HepG2 (cell line): ENCODE data around the gene CTXN1. TPM values are rescaled to one million over a fixed set of nuclear protein-coding genes. Genes with fewer than 3 reads are reported as not detected.

ENCODE experiments used
- HMG20B ChIP-seq: conservative IDR thresholded peaks from 2 replicates; pipeline ENCODE4 v1.6.1; 2016; ENCODE audit warnings: missing genetic modification reagents, missing compliant biosample characterization
- HNRNPL ChIP-seq: fragments of 200-400 bp; formaldehyde crosslinking; IDR thresholded peaks from 2 replicates; pipeline ENCODE4 v1.6.1; 2017; ENCODE audit warnings: mild to moderate bottlenecking, low read depth, low read length
- KDM3A ChIP-seq: IDR thresholded peaks from 2 replicates; pipeline ENCODE4 v1.6.1; 2018; ENCODE audit warnings: low read depth, missing compliant biosample characterization
- MAF1 ChIP-seq: sonication (generic); formaldehyde crosslinking; IDR thresholded peaks from 2 replicates; pipeline ENCODE4 v1.5.0; 2020; ENCODE audit warnings: missing genetic modification reagents, borderline replicate concordance
- NAIF1 ChIP-seq: sonication (generic); formaldehyde crosslinking; IDR thresholded peaks from 2 replicates; pipeline ENCODE4 v1.5.0; 2020; ENCODE audit warnings: mild to moderate bottlenecking, missing genetic modification reagents, borderline replicate concordance
- POLR2G ChIP-seq: fragments of 200-400 bp; formaldehyde crosslinking; IDR thresholded peaks from 2 replicates; pipeline ENCODE4 v1.6.1; 2018; ENCODE audit warnings: mild to moderate bottlenecking, low read depth, low read length, moderate library complexity
- RAD51 ChIP-seq: fragments of 450-650 bp; IDR thresholded peaks from 2 replicates; pipeline ENCODE4 v1.6.1; 2016; ENCODE audit warnings: borderline replicate concordance
- RXRA ChIP-seq: sonication (generic); formaldehyde crosslinking; IDR thresholded peaks from 2 replicates; pipeline ENCODE4 v1.5.1; 2020; ENCODE audit warnings: missing genetic modification reagents
- RXRB ChIP-seq: IDR thresholded peaks from 2 replicates; pipeline ENCODE4 v1.6.1; 2016; ENCODE audit warnings: borderline replicate concordance, missing genetic modification reagents, missing compliant biosample characterization
- SAP130 ChIP-seq: IDR thresholded peaks from 2 replicates; pipeline ENCODE4 v1.6.1; 2016; ENCODE audit warnings: low read depth
- SUZ12 ChIP-seq: fragments of 150-350 bp; IDR thresholded peaks from 2 replicates; pipeline ENCODE4 v1.6.1; 2014; ENCODE audit warnings: low read depth, low read length
- U2AF1 ChIP-seq: fragments of 200-400 bp; formaldehyde crosslinking; optimal IDR thresholded peaks from 2 replicates; pipeline ENCODE3; 2017; ENCODE audit warnings: mild to moderate bottlenecking, low read depth, low read length
- ZBTB8A ChIP-seq: sonication (generic); formaldehyde crosslinking; IDR thresholded peaks from 2 replicates; pipeline ENCODE4 v1.4.0; 2020; ENCODE audit warnings: mild to moderate bottlenecking, low read depth, missing genetic modification reagents, borderline replicate concordance
- ZC3H13 ChIP-seq: sonication (generic); formaldehyde crosslinking; IDR thresholded peaks from 2 replicates; pipeline ENCODE4 v1.8.1; 2023; ENCODE audit warnings: mild to moderate bottlenecking, missing genetic modification reagents, moderate library complexity
- ZIK1 ChIP-seq: sonication (generic); formaldehyde crosslinking; IDR thresholded peaks from 2 replicates; pipeline ENCODE4 v1.5.0; 2020; ENCODE audit warnings: mild to moderate bottlenecking, low read depth, missing genetic modification reagents, borderline replicate concordance
- ZKSCAN1 ChIP-seq: fragments of 150-350 bp; IDR thresholded peaks from 2 replicates; pipeline ENCODE4 v1.6.1; 2014; ENCODE audit warnings: low read length
- ZNF296 ChIP-seq: sonication (generic); formaldehyde crosslinking; conservative IDR thresholded peaks from 2 replicates; pipeline ENCODE4 v1.5.0; 2020; ENCODE audit warnings: mild to moderate bottlenecking, missing genetic modification reagents
- ZNF672 ChIP-seq: sonication (generic); formaldehyde crosslinking; IDR thresholded peaks from 2 replicates; pipeline ENCODE4 v1.8.1; 2022; ENCODE audit warnings: missing genetic modification reagents
- ZNF766 ChIP-seq: sonication (generic); formaldehyde crosslinking; IDR thresholded peaks from 2 replicates; pipeline ENCODE4 v1.5.0; 2020; ENCODE audit warnings: missing genetic modification reagents, borderline replicate concordance
- polyA plus RNA-seq, 8 experiments: library from polyadenylated mRNA; depleted of rRNA in 3 of 8; stranded (reverse) in 7 of 8; unstranded in 1 of 8; fragments of >200 nt; fragmentation: Illumina TruSeq in 4 of 8; extraction: Trizol in 4 of 8; gene quantifications; 2 replicates each; pipeline versions ENCODE4 v1.2.1 to v1.2.3, GENCODE V29; 2011 to 2016; ENCODE audit warnings: low read depth in 4 of 8, missing spikeins in 1 of 8, mixed read lengths in 1 of 8; ENCODE audit not compliant: insufficient read depth in 1 of 8
- total RNA-seq, 5 experiments: library from RNA; depleted of rRNA; stranded (reverse); fragments of >200 nt; fragmentation: Illumina TruSeq; extraction: Trizol; gene quantifications; 2 replicates each; pipeline ENCODE4 v1.2.3, GENCODE V29; 2016; ENCODE audit warnings: low read depth in 1 of 5
- TF ChIP-seq, protein P1 (sequence below): sonication (generic); formaldehyde crosslinking; IDR thresholded peaks from 2 replicates; pipeline ENCODE4 v1.4.0; 2020; ENCODE audit warnings: missing genetic modification reagents, borderline replicate concordance
- TF ChIP-seq, protein P2 (sequence below): sonication (generic); formaldehyde crosslinking; IDR thresholded peaks from 2 replicates; pipeline ENCODE4 v1.4.0; 2020; ENCODE audit warnings: missing genetic modification reagents
- TF ChIP-seq, protein P3 (sequence below): IDR thresholded peaks from 2 replicates; pipeline ENCODE4 v1.4.0; 2020; ENCODE audit warnings: mild to moderate bottlenecking, missing genetic modification reagents
- TF ChIP-seq, protein P4 (sequence below): IDR thresholded peaks from 2 replicates; pipeline ENCODE4 v1.6.1; 2016; ENCODE audit warnings: mild to moderate bottlenecking, missing biosample characterization, missing genetic modification reagents
- TF ChIP-seq, protein P5 (sequence below): sonication (generic); formaldehyde crosslinking; IDR thresholded peaks from 2 replicates; pipeline ENCODE4 v1.5.1; 2020; ENCODE audit warnings: missing genetic modification reagents, mild to moderate bottlenecking, borderline replicate concordance

The CTXN1 gene
- total and polyA plus RNA-seq, 2 of the 13 experiments (the other 11 are each of a cell fraction or from before 2014, with no cell fraction given): 0.11 TPM; not detected in 1

DNA sequence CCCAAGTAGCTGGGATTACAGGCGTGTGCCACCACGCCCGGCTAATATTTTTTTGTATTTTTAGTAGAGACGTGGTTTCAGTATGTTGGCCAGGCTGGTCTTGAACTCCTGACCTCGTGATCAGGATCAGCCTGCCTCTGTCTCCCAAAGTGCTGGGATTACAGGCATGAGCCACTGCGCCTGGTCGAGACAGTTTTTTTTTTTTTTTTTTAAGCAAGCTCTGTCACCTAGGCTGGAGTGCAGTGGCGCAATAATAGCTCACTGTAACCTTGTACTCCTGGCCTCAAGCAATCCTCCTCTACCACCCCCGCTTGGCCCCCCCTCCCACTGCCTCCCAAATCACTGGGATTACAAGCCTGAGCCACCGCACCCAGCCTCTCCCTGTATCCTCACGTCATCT, 28.6 kb downstream of the CTXN1 start (continued):
- TF ChIP-seq ZBTB8A: no peak
- TF ChIP-seq KDM3A (CRISPR knock-in tag): 0 out of 2 replicates have a peak, but pooled peaks have one; percentile 31
- no peak for TF ChIP-seq U2AF1
- TF ChIP-seq ZNF296: no peak
- TF ChIP-seq NAIF1 (CRISPR knock-in tag): no peak
- TF ChIP-seq SAP130: peak; percentile 66
- TF ChIP-seq MAF1 (CRISPR knock-in tag): no peak; the same call in 1 of the 2 replicates
- TF ChIP-seq RXRA (CRISPR knock-in tag): peak; percentile 54; the same call in 1 of the 2 replicates
- TF ChIP-seq HNRNPL: no peak
- TF ChIP-seq POLR2G: no peak
- TF ChIP-seq, protein P1, sequence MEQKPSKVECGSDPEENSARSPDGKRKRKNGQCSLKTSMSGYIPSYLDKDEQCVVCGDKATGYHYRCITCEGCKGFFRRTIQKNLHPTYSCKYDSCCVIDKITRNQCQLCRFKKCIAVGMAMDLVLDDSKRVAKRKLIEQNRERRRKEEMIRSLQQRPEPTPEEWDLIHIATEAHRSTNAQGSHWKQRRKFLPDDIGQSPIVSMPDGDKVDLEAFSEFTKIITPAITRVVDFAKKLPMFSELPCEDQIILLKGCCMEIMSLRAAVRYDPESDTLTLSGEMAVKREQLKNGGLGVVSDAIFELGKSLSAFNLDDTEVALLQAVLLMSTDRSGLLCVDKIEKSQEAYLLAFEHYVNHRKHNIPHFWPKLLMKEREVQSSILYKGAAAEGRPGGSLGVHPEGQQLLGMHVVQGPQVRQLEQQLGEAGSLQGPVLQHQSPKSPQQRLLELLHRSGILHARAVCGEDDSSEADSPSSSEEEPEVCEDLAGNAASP: peak; percentile 77; the same call in 1 of the 2 replicates
- no peak for TF ChIP-seq RAD51
- TF ChIP-seq RXRB: peak; percentile 61; the same call in 1 of the 2 replicates
- no peak for TF ChIP-seq ZNF672 (CRISPR knock-in tag)
- no peak for TF ChIP-seq ZC3H13 (CRISPR knock-in tag)
- TF ChIP-seq, protein P2, sequence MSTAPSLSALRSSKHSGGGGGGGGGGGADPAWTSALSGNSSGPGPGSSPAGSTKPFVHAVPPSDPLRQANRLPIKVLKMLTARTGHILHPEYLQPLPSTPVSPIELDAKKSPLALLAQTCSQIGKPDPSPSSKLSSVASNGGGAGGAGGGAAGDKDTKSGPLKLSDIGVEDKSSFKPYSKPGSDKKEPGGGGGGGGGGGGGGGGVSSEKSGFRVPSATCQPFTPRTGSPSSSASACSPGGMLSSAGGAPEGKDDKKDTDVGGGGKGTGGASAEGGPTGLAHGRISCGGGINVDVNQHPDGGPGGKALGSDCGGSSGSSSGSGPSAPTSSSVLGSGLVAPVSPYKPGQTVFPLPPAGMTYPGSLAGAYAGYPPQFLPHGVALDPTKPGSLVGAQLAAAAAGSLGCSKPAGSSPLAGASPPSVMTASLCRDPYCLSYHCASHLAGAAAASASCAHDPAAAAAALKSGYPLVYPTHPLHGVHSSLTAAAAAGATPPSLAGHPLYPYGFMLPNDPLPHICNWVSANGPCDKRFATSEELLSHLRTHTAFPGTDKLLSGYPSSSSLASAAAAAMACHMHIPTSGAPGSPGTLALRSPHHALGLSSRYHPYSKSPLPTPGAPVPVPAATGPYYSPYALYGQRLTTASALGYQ (CRISPR knock-in tag): no peak
- no peak for TF ChIP-seq HMG20B
- no peak for TF ChIP-seq SUZ12
- TF ChIP-seq, protein P3, sequence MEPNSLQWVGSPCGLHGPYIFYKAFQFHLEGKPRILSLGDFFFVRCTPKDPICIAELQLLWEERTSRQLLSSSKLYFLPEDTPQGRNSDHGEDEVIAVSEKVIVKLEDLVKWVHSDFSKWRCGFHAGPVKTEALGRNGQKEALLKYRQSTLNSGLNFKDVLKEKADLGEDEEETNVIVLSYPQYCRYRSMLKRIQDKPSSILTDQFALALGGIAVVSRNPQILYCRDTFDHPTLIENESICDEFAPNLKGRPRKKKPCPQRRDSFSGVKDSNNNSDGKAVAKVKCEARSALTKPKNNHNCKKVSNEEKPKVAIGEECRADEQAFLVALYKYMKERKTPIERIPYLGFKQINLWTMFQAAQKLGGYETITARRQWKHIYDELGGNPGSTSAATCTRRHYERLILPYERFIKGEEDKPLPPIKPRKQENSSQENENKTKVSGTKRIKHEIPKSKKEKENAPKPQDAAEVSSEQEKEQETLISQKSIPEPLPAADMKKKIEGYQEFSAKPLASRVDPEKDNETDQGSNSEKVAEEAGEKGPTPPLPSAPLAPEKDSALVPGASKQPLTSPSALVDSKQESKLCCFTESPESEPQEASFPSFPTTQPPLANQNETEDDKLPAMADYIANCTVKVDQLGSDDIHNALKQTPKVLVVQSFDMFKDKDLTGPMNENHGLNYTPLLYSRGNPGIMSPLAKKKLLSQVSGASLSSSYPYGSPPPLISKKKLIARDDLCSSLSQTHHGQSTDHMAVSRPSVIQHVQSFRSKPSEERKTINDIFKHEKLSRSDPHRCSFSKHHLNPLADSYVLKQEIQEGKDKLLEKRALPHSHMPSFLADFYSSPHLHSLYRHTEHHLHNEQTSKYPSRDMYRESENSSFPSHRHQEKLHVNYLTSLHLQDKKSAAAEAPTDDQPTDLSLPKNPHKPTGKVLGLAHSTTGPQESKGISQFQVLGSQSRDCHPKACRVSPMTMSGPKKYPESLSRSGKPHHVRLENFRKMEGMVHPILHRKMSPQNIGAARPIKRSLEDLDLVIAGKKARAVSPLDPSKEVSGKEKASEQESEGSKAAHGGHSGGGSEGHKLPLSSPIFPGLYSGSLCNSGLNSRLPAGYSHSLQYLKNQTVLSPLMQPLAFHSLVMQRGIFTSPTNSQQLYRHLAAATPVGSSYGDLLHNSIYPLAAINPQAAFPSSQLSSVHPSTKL (CRISPR knock-in tag): peak; percentile 64
- TF ChIP-seq ZIK1: no peak
- TF ChIP-seq ZKSCAN1: peak; percentile 22; the same call in 1 of the 2 replicates
- TF ChIP-seq, protein P4, sequence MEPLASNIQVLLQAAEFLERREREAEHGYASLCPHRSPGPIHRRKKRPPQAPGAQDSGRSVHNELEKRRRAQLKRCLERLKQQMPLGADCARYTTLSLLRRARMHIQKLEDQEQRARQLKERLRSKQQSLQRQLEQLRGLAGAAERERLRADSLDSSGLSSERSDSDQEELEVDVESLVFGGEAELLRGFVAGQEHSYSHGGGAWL (CRISPR knock-in tag): no peak
- TF ChIP-seq, protein P5, sequence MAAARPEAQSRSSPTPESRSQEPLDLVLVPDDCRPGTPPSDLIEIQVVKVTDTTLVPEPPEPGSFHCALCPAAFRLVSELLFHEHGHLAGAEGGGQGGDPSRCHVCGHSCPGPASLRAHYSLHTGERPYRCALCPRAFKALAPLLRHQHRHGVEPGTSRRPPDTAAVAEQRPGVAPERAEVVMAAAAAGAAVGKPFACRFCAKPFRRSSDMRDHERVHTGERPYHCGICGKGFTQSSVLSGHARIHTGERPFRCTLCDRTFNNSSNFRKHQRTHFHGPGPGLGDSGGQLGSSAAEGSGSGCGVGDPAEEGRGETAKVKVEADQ (CRISPR knock-in tag): peak; percentile 67; the same call in 1 of the 2 replicates
- 0 out of 2 replicates have a peak, but pooled peaks have one; percentile 43 for TF ChIP-seq ZNF766
